Measurements from ENCODE around the gene PLAU. TPM values are rescaled to one million over a fixed set of nuclear protein-coding genes. Genes with fewer than 3 reads are reported as not detected.
"Not testable (repeated sequence)": the region's sequence is repeated elsewhere in the genome, so short reads cannot be mapped to it uniquely, and the experiment has no call there.

Gene PLAU
- total RNA-seq, 1 donor from 2014 or later: 0.38 TPM

GRCh38 chr10:73894245-73894971 lies 16.5 kb upstream of the PLAU start:
- Mint-ChIP-seq H3K9me3 (ENCODE audit: low read depth) (no peaks in the 10 kb centered on the region), H3K27ac (no peak overlapping the region), H3K27me3 (peaks cover 25% of the 10 kb centered on the region), H3K36me3 (ENCODE audit: insufficient read depth) (no peaks in the 10 kb centered on the region), H3K4me1 (ENCODE audit: low read depth) (peaks cover 5% of the 10 kb centered on the region), H3K4me3 (ENCODE audit: low read depth) (no peak overlapping the region)
- TF ChIP-seq, protein P1, sequence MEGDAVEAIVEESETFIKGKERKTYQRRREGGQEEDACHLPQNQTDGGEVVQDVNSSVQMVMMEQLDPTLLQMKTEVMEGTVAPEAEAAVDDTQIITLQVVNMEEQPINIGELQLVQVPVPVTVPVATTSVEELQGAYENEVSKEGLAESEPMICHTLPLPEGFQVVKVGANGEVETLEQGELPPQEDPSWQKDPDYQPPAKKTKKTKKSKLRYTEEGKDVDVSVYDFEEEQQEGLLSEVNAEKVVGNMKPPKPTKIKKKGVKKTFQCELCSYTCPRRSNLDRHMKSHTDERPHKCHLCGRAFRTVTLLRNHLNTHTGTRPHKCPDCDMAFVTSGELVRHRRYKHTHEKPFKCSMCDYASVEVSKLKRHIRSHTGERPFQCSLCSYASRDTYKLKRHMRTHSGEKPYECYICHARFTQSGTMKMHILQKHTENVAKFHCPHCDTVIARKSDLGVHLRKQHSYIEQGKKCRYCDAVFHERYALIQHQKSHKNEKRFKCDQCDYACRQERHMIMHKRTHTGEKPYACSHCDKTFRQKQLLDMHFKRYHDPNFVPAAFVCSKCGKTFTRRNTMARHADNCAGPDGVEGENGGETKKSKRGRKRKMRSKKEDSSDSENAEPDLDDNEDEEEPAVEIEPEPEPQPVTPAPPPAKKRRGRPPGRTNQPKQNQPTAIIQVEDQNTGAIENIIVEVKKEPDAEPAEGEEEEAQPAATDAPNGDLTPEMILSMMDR (IDR thresholded peaks at IDR 0.05; ENCODE audit: unreplicated experiment): no peak
- no peak for DNase-seq (ENCODE audit: low spot score, unreplicated experiment)

DNA sequence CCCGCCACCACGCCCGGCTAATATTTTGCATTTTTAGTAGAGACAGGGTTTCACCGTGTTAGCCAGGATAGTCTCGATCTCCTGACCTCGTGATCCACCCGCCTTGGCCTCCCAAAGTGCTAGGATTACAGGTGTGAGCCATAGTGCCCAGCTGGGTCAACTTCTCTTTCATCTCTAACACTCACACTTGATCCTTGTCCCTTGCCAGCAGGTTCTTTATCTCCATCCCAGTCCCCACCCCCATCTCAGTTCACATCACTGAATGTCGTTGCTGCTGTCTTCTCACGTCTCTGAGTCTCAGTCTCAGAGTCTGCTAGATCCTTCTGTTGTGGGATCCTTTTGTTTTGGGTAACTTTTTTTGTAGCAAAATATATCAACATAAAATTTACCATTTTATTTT lies 15.6 kb upstream of the PLAU start:
- H3K4me3 Mint-ChIP-seq (ENCODE audit: low read depth); H3K4me1 Mint-ChIP-seq (ENCODE audit: low read depth); H3K36me3 Mint-ChIP-seq (ENCODE audit: insufficient read depth); DNase-seq (ENCODE audit: low spot score, unreplicated experiment); H3K9me3 Mint-ChIP-seq (ENCODE audit: low read depth): not testable (repeated sequence)
- H3K27ac Mint-ChIP-seq: peak overlapping the region; percentile 24
- peaks cover 30% of the 10 kb centered on the region for H3K27me3 Mint-ChIP-seq

DNA sequence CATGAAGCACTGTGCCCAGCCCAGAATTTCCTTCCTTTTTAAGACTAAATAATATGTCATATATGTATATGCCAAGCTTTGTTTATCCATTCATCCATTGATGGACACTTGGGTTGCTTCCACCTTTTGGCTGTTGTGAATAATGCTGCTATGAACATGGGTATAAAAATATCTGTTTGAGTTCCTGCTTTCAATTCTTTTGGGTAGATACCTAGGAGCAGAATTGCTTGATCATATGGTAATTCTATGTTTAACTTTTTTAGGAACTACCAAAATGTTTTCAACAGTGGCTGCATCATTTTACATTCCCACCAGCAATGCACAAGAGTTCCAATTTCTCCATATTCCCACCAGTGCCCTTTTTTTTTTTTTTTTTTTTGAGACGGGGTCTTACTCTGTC lies 13.2 kb upstream of the PLAU start:
- no peaks in the 10 kb centered on the region for H3K9me3 Mint-ChIP-seq (ENCODE audit: low read depth)
- TF ChIP-seq, protein P1 (IDR thresholded peaks at IDR 0.05; ENCODE audit: unreplicated experiment): no peak
- peaks cover 32% of the 10 kb centered on the region for H3K27me3 Mint-ChIP-seq
- no peak overlapping the region for H3K27ac Mint-ChIP-seq
- H3K4me1 Mint-ChIP-seq (ENCODE audit: low read depth): peaks cover 3% of the 10 kb centered on the region
- DNase-seq (ENCODE audit: low spot score, unreplicated experiment): no peak
- H3K4me3 Mint-ChIP-seq (ENCODE audit: low read depth): no peak overlapping the region
- H3K36me3 Mint-ChIP-seq (ENCODE audit: insufficient read depth): no peaks in the 10 kb centered on the region

- H3K9me3 Mint-ChIP-seq (ENCODE audit: low read depth): no peaks in the 10 kb centered on the region
- no peak overlapping the region for H3K4me3 Mint-ChIP-seq (ENCODE audit: low read depth)
- peak overlapping the region; percentile 48 for H3K27ac Mint-ChIP-seq
- peaks cover 3% of the 10 kb centered on the region for H3K4me1 Mint-ChIP-seq (ENCODE audit: low read depth)
- peaks cover 21% of the 10 kb centered on the region for H3K27me3 Mint-ChIP-seq
- TF ChIP-seq, protein P1 (IDR thresholded peaks at IDR 0.05; ENCODE audit: unreplicated experiment): no peak
- no peaks in the 10 kb centered on the region for H3K36me3 Mint-ChIP-seq (ENCODE audit: insufficient read depth)
- no peak for DNase-seq (ENCODE audit: low spot score, unreplicated experiment)
These were observed 12.1 kb upstream of the PLAU start for GRCh38 chr10:73898730-73899410.

GRCh38 chr10:73899423-73899822 lies 11.5 kb upstream of the PLAU start:
- H3K27ac Mint-ChIP-seq: peak overlapping the region; percentile 48
- H3K27me3 Mint-ChIP-seq: peaks cover 21% of the 10 kb centered on the region
- peaks cover 3% of the 10 kb centered on the region for H3K4me1 Mint-ChIP-seq (ENCODE audit: low read depth)
- no peak overlapping the region for H3K4me3 Mint-ChIP-seq (ENCODE audit: low read depth)
- TF ChIP-seq, protein P1 (IDR thresholded peaks at IDR 0.05; ENCODE audit: unreplicated experiment): no peak
- no peaks in the 10 kb centered on the region for H3K9me3 Mint-ChIP-seq (ENCODE audit: low read depth)
- no peak for DNase-seq (ENCODE audit: low spot score, unreplicated experiment)
- H3K36me3 Mint-ChIP-seq (ENCODE audit: insufficient read depth): no peaks in the 10 kb centered on the region
